Endothelial cell of umbilical vein (primary cell): ENCODE measurements around the gene PRDM11. TPM values are rescaled to one million over a fixed set of nuclear protein-coding genes. Genes with fewer than 3 reads are reported as not detected.

ENCODE experiments used
- BruUV-seq: library from RNA; stranded (reverse); fragments of 400-500 nt; replicated peaks from 2 replicates; lab custom pipeline; 2021; lab: Mats Ljungman, UMichigan
- CTCF ChIA-PET: fragments of 300-600, 350-600 bp; sonication (Branson Sonifier 250); formaldehyde crosslinking; loops from one replicate; lab custom pipeline; 2021; ENCODE audit warnings: antibody characterized with exemption, inconsistent platforms; lab: Charles Lee
- POLR2A ChIA-PET: fragments of 300-600, 350-600 bp; sonication (Branson Sonifier 250); formaldehyde crosslinking; loops from one replicate; lab custom pipeline; 2021; ENCODE audit warnings: antibody characterized with exemption, inconsistent platforms; lab: Charles Lee
- DNase-seq: peaks from one replicate; pipeline ENCODE4 v3.0.0-alpha.2; 2011; ENCODE audit warnings: low read depth, low spot score
- FAIRE-seq: peaks from 2 replicates; lab custom pipeline; 2011; peaks lifted over from hg19 to GRCh38; lab: Jason Lieb, UNC
- H2AFZ ChIP-seq: 2 replicates; pipeline ENCODE4 v1.6.0; 2012; ENCODE audit warnings: low read depth, low read length, control low read depth, inconsistent platforms
- H3K27ac ChIP-seq: 2 replicates; pipeline ENCODE4 v1.5.1; 2011; ENCODE audit warnings: low read depth, mild to moderate bottlenecking, control low read depth, low read length, moderate library complexity; ENCODE audit not compliant: insufficient read depth
- H3K27me3 ChIP-seq, 2 experiments: 2 replicates each; pipeline versions ENCODE4 v1.6.0 to v1.6.1; 2011; ENCODE audit warnings: low read length in 2 of 2, mixed read lengths in 1 of 2; ENCODE audit not compliant: control insufficient read depth in 2 of 2, insufficient read depth in 2 of 2
- H3K36me3 ChIP-seq, 2 experiments: 2 replicates in 1 of 2; 3 replicates in 1 of 2; pipeline ENCODE4 v1.5.1; 2011; ENCODE audit warnings: low read length in 2 of 2, mild to moderate bottlenecking in 1 of 2, moderate library complexity in 1 of 2; ENCODE audit not compliant: control insufficient read depth in 2 of 2, insufficient read depth in 2 of 2; ENCODE audit errors: extremely low read depth in 1 of 2
- H3K4me1 ChIP-seq: 3 replicates; pipeline ENCODE4 v1.5.1; 2011; ENCODE audit warnings: mild to moderate bottlenecking, low read length; ENCODE audit not compliant: control insufficient read depth, insufficient read depth; ENCODE audit errors: extremely low read depth
- H3K4me2 ChIP-seq: 2 replicates; pipeline ENCODE4 v1.6.1; 2011; ENCODE audit warnings: low read length, control low read depth, mixed read lengths; ENCODE audit not compliant: insufficient read depth
- H3K4me3 ChIP-seq, 3 experiments: fragments of 200-600 bp in 1 of 3; sonication (generic), shearing (Covaris generic) in 1 of 3; replicated peaks in 1 of 3; 2 replicates each; pipeline ENCODE4 v1.5.1; 2011 to 2016; ENCODE audit warnings: control low read depth in 3 of 3, low read length in 3 of 3, mild to moderate bottlenecking in 2 of 3, inconsistent platforms in 1 of 3, low read depth in 1 of 3, moderate library complexity in 1 of 3; ENCODE audit not compliant: insufficient read depth in 1 of 3
- H3K79me2 ChIP-seq: 2 replicates; pipeline ENCODE4 v1.6.0; 2012; ENCODE audit warnings: low read length, inconsistent platforms; ENCODE audit not compliant: control insufficient read depth, insufficient read depth
- H3K9ac ChIP-seq: replicated peaks from 2 replicates; pipeline ENCODE3; 2011; ENCODE audit warnings: low read length, control low read depth; ENCODE audit not compliant: insufficient read depth; ENCODE audit errors: extremely low read depth
- H3K9me1 ChIP-seq: replicated peaks from 3 replicates; pipeline ENCODE4 v1.6.0; 2011; ENCODE audit warnings: mild to moderate bottlenecking, low read length; ENCODE audit not compliant: control insufficient read depth, insufficient read depth; ENCODE audit errors: extremely low read depth
- H3K9me3 ChIP-seq: replicated peaks from 2 replicates; pipeline ENCODE4 v1.5.1; 2012; ENCODE audit warnings: low read length, inconsistent platforms; ENCODE audit not compliant: control insufficient read depth, insufficient read depth
- H4K20me1 ChIP-seq: replicated peaks from 2 replicates; pipeline ENCODE3; 2011; ENCODE audit warnings: mild to moderate bottlenecking, low read length; ENCODE audit not compliant: control insufficient read depth, insufficient read depth; ENCODE audit errors: extremely low read depth
- EZH2 ChIP-seq: IDR thresholded peaks from 2 replicates; pipeline ENCODE4 v1.6.1; 2012; ENCODE audit warnings: borderline replicate concordance, low read depth, mild to moderate bottlenecking, moderate library complexity, low read length, inconsistent platforms; ENCODE audit not compliant: severe bottlenecking
- FOS ChIP-seq: IDR thresholded peaks from 2 replicates; pipeline ENCODE4 v1.6.1; 2011; ENCODE audit warnings: mild to moderate bottlenecking, low read length, moderate library complexity, borderline replicate concordance; ENCODE audit not compliant: insufficient read depth
- GATA2 ChIP-seq: IDR thresholded peaks from 2 replicates; pipeline ENCODE4 v1.7.0; 2011; ENCODE audit warnings: low read depth, mild to moderate bottlenecking, moderate library complexity, mixed read lengths, low read length; ENCODE audit not compliant: insufficient read length, insufficient read depth
- JUN ChIP-seq: IDR thresholded peaks from 2 replicates; pipeline ENCODE4 v1.6.1; 2011; ENCODE audit warnings: borderline replicate concordance, low read depth; ENCODE audit not compliant: insufficient read length, insufficient read depth
- MYC ChIP-seq: IDR thresholded peaks from one replicate; pipeline ENCODE4 v1.6.1; 2011; ENCODE audit warnings: mild to moderate bottlenecking, low read depth, low read length
- POLR2A ChIP-seq: IDR thresholded peaks from 2 replicates; pipeline ENCODE4 v1.6.1; 2012; ENCODE audit warnings: low read depth, mild to moderate bottlenecking, control low read depth, low read length
- POLR2AphosphoS5 ChIP-seq: IDR thresholded peaks from 2 replicates; pipeline ENCODE4 v1.6.1; 2012; ENCODE audit warnings: low read depth, mild to moderate bottlenecking, control low read depth, low read length, moderate library complexity; ENCODE audit not compliant: insufficient read depth
- dilution Hi-C: fragments of 300-500 bp; cut with MboI; formaldehyde crosslinking; loops from one replicate; pipeline ENCODE4 v1.15.0; 2019; ENCODE audit warnings: low sequenced_read_pairs; ENCODE audit not compliant: extremely low pct_ligation_motif_present
- intact Hi-C: fragments of 100-400 bp; cut with micrococcal nuclease; formaldehyde crosslinking; loops from one replicate; pipeline ENCODE4 v1.10.0; 2022
- polyA plus RNA-seq, 4 experiments: library from polyadenylated mRNA; depleted of rRNA in 3 of 4; stranded (reverse) in 3 of 4; unstranded in 1 of 4; fragments of >200 nt; gene quantifications; 2 replicates each; pipeline versions ENCODE4 v1.2.1 to v1.2.3, GENCODE V29; 2011 to 2012; ENCODE audit warnings: missing spikeins in 1 of 4
- total RNA-seq: library from RNA; stranded (reverse); gene quantifications from 2 replicates; pipeline ENCODE4 v1.2.3, GENCODE V29; 2021
- TF ChIP-seq, protein P1 (sequence below), 2 donors: IDR thresholded peaks; 1 replicate in 1 of 2; 2 replicates in 1 of 2; pipeline ENCODE4 v1.5.1; 2011; ENCODE audit warnings: low read length in 2 of 2, mild to moderate bottlenecking in 2 of 2, moderate library complexity in 2 of 2, control low read depth in 1 of 2, inconsistent platforms in 1 of 2, low read depth in 1 of 2; ENCODE audit not compliant: insufficient read depth in 1 of 2; ENCODE audit errors: extremely low read depth in 1 of 2
- TF ChIP-seq, protein P2 (sequence below): IDR thresholded peaks from 2 replicates; pipeline ENCODE4 v1.6.1; 2011; ENCODE audit not compliant: insufficient read depth, insufficient read length

The PRDM11 gene
- total and polyA plus RNA-seq, 2 donors (not counting 3 experiments of a cell fraction or from before 2014, with no cell fraction given), result 6.9 to 14.1 TPM

DNA sequence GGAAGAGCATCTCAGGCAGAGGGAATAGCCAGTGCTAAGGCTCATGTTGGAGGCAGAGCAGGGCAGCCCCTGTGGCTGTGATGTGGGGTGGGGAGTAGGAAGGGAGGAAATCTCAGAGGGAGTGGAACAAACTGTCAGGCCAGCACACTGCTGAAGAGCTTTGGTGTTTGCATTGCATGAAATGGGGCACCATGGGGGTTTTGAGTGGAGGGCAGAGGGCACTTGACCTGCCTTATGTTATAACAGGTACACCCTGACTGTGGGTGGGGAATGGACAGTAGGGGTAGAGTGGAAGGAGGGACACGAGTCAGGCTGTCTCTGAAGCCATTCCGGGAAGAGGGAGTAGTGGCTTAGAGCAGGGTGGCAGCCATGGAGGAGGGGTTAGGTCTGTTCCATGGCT, 24.0 kb downstream of the PRDM11 start:
- no peaks in the 10 kb centered on the region for H3K9me1 ChIP-seq
- dilution Hi-C loops (no loop called here), intact Hi-C loops (no loop called here)
- no peak overlapping the region for H3K4me2 ChIP-seq
- H3K79me2 ChIP-seq, result no peaks in the 10 kb centered on the region
- POLR2A ChIA-PET, result no interaction called here
- no peak overlapping the region for H2AFZ ChIP-seq
- H3K36me3 ChIP-seq, result no peaks in the 10 kb centered on the region
- TF ChIP-seq MYC (no peak), FOS (no peak)
- H4K20me1 ChIP-seq, result no peaks in the 10 kb centered on the region
- no TSS peak for BruUV-seq
- FAIRE-seq (no peak), DNase-seq (no peak)
- no peaks in the 10 kb centered on the region for H3K9me3 ChIP-seq
- H3K9ac ChIP-seq, result no peak overlapping the region
- no peak overlapping the region for H3K27ac ChIP-seq
- no peak overlapping the region for H3K4me3 ChIP-seq
- H3K27me3 ChIP-seq, result no peaks in the 10 kb centered on the region
- CTCF ChIA-PET, result no interaction called here
- no peaks in the 10 kb centered on the region for H3K4me1 ChIP-seq

DNA sequence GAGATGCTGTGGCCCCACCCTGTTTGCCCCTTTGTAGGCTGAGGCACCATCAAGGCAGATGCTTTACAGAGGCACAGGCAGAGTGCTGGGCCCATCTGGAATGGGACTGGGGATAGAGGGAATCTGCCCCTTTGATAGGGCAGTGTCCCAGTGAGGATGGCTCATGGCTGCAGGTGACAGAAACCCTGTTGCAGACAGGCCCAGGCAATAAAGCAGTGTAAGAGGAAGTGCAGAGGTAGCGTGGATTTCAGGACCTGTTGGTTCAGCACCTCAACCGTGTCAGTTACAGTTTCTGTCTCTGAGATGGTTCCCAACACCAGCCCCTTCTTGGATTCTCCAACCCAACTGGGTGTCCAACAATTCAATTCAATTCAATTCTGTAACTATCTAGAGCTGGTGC, 25.1 kb downstream of the PRDM11 start:
- no peaks in the 10 kb centered on the region for H3K36me3 ChIP-seq
- H3K4me2 ChIP-seq, result no peak overlapping the region
- no peak for DNase-seq
- H3K4me3 ChIP-seq, result no peak overlapping the region
- no peaks in the 10 kb centered on the region for H3K4me1 ChIP-seq
- CTCF ChIA-PET, result interaction anchor here (0.7 to 1.6 kb wide), 4 partner anchors 8 to 245 kb away, joined by 3 to 5 read pairs (median 4); no protein-coding TSS in a partner anchor
- no peak overlapping the region for H3K27ac ChIP-seq
- H3K9me1 ChIP-seq, result no peaks in the 10 kb centered on the region
- H2AFZ ChIP-seq, result no peak overlapping the region
- dilution Hi-C loops, result no loop called here
- H3K9me3 ChIP-seq, result no peaks in the 10 kb centered on the region
- no peaks in the 10 kb centered on the region for H3K79me2 ChIP-seq
- H4K20me1 ChIP-seq, result no peaks in the 10 kb centered on the region
- POLR2A ChIA-PET, result no interaction called here
- TF ChIP-seq GATA2 (no peak), EZH2 (no peak), JUN (no peak), POLR2A (no peak), POLR2AphosphoS5 (no peak), FOS (no peak), MYC (no peak)
- TF ChIP-seq, protein P1, sequence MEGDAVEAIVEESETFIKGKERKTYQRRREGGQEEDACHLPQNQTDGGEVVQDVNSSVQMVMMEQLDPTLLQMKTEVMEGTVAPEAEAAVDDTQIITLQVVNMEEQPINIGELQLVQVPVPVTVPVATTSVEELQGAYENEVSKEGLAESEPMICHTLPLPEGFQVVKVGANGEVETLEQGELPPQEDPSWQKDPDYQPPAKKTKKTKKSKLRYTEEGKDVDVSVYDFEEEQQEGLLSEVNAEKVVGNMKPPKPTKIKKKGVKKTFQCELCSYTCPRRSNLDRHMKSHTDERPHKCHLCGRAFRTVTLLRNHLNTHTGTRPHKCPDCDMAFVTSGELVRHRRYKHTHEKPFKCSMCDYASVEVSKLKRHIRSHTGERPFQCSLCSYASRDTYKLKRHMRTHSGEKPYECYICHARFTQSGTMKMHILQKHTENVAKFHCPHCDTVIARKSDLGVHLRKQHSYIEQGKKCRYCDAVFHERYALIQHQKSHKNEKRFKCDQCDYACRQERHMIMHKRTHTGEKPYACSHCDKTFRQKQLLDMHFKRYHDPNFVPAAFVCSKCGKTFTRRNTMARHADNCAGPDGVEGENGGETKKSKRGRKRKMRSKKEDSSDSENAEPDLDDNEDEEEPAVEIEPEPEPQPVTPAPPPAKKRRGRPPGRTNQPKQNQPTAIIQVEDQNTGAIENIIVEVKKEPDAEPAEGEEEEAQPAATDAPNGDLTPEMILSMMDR (IDR thresholded peaks at IDR 0.05; ENCODE audit: extremely low read depth in 1 of 2, insufficient read depth in 1 of 2, low read depth in 1 of 2, low read length in 2 of 2), result no peak
- TF ChIP-seq, protein P2, sequence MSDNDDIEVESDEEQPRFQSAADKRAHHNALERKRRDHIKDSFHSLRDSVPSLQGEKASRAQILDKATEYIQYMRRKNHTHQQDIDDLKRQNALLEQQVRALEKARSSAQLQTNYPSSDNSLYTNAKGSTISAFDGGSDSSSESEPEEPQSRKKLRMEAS, result no peak
- H3K27me3 ChIP-seq, result no peaks in the 10 kb centered on the region
- BruUV-seq, result no TSS peak
- intact Hi-C loops, result no loop called here
- H3K9ac ChIP-seq, result no peak overlapping the region
- FAIRE-seq, result no peak
